GM12878 (cell line): ENCODE data around the gene NPAS3. TPM values are rescaled to one million over a fixed set of nuclear protein-coding genes. Genes with fewer than 3 reads are reported as not detected.

ENCODE experiments used
- ATAC-seq: fragments of 200-7000 bp; cut with Tn5 transposase; 3 replicates; pipeline ENCODE4 v1.9.1; 2020; ENCODE audit warnings: mild to moderate bottlenecking, moderate library complexity
- BruUV-seq: library from RNA; stranded (reverse); fragments of 400-500 nt; replicated peaks from 2 replicates; lab custom pipeline; 2021; lab: Mats Ljungman, UMichigan
- CTCF ChIA-PET: fragments of 300-600 bp; sonication (Branson Sonifier 250); formaldehyde crosslinking; extraction: SDS; loops from one replicate; lab custom pipeline; 2021; ENCODE audit warnings: inconsistent platforms; lab: Yijun Ruan, JAX
- POLR2A ChIA-PET: fragments of 350-600 bp; formaldehyde crosslinking; extraction: SDS; loops from one replicate; lab custom pipeline; 2021; ENCODE audit warnings: inconsistent platforms; lab: Charles Lee
- RAD21 ChIA-PET: fragments of 300-600 bp; sonication (Branson Sonifier 250); formaldehyde crosslinking; loops from one replicate; lab custom pipeline; 2023; ENCODE audit warnings: antibody characterized with exemption; ENCODE audit not compliant: unreplicated experiment; lab: Charles Lee
- SMC1A ChIA-PET: fragments of 300-600 bp; sonication (Branson Sonifier 250); formaldehyde crosslinking; loops from one replicate; lab custom pipeline; 2023; ENCODE audit not compliant: unreplicated experiment, uncharacterized antibody; lab: Charles Lee
- DNase-seq: peaks from one replicate; pipeline ENCODE4 v3.0.0-alpha.2; 2011; ENCODE audit warnings: low read depth, low spot score
- FAIRE-seq: peaks from 3 replicates; lab custom pipeline; 2011; peaks lifted over from hg19 to GRCh38; lab: Jason Lieb, UNC
- H2AFZ ChIP-seq: 2 replicates; pipeline ENCODE4 v1.6.0; 2011; ENCODE audit warnings: low read depth, low read length, control low read depth; ENCODE audit not compliant: control insufficient read depth
- H3K27ac ChIP-seq: 2 replicates; pipeline ENCODE4 v1.5.1; 2011; ENCODE audit warnings: control low read depth; ENCODE audit not compliant: control insufficient read depth, insufficient read depth
- H3K27me3 ChIP-seq, 2 experiments: replicated peaks in 1 of 2; 2 replicates each; pipeline versions ENCODE4 v1.6.0 to v1.6.1; 2011; ENCODE audit warnings: low read length in 1 of 2; ENCODE audit not compliant: control insufficient read depth in 2 of 2, insufficient read depth in 2 of 2
- H3K36me3 ChIP-seq, 2 experiments: 2 replicates each; pipeline ENCODE4 v1.5.1; 2011; ENCODE audit warnings: low read length in 1 of 2; ENCODE audit not compliant: control insufficient read depth in 2 of 2, insufficient read depth in 2 of 2
- H3K4me1 ChIP-seq: 2 replicates; pipeline ENCODE4 v1.6.1; 2011; ENCODE audit warnings: mild to moderate bottlenecking, low read length, moderate library complexity, mixed read lengths; ENCODE audit not compliant: control insufficient read depth, insufficient read depth
- H3K4me2 ChIP-seq: 2 replicates; pipeline ENCODE4 v1.6.0; 2011; ENCODE audit warnings: control low read depth; ENCODE audit not compliant: control insufficient read depth, insufficient read depth
- H3K4me3 ChIP-seq: fragments of 200-600 bp; sonication (generic); 2 replicates; pipeline ENCODE4 v1.5.1; 2016
- H3K79me2 ChIP-seq: 2 replicates; pipeline ENCODE4 v1.6.0; 2011; ENCODE audit warnings: low read length; ENCODE audit not compliant: control insufficient read depth, insufficient read depth
- H3K9ac ChIP-seq: 2 replicates; pipeline ENCODE4 v1.8.0; 2011; ENCODE audit warnings: low read length, control low read depth, mixed read lengths; ENCODE audit not compliant: control insufficient read depth, insufficient read depth
- H3K9me3 ChIP-seq: replicated peaks from 3 replicates; pipeline ENCODE4 v1.5.1; 2011; ENCODE audit warnings: mild to moderate bottlenecking, low read length; ENCODE audit not compliant: control insufficient read depth, insufficient read depth
- H4K20me1 ChIP-seq: 2 replicates; pipeline ENCODE4 v1.6.0; 2011; ENCODE audit not compliant: control insufficient read depth, insufficient read depth
- ASH2L ChIP-seq: fragments of 300-600, 200-600 bp; sonication (generic); IDR thresholded peaks from 2 replicates; pipeline ENCODE4 v1.6.1; 2017; ENCODE audit warnings: low read depth, mild to moderate bottlenecking, borderline replicate concordance
- BMI1 ChIP-seq: fragments of 450-650 bp; IDR thresholded peaks from 2 replicates; pipeline ENCODE4 v1.6.1; 2016; ENCODE audit warnings: mild to moderate bottlenecking, moderate library complexity, borderline replicate concordance
- CHD2 ChIP-seq: IDR thresholded peaks from 2 replicates; pipeline ENCODE4 v1.6.1; 2011; ENCODE audit warnings: low read depth, low read length, improper control_type of control experiment, borderline replicate concordance
- CREB1 ChIP-seq: IDR thresholded peaks from 2 replicates; pipeline ENCODE4 v1.6.1; 2012; ENCODE audit warnings: low read depth, mild to moderate bottlenecking, inconsistent platforms
- ESRRA ChIP-seq: IDR thresholded peaks from 2 replicates; pipeline ENCODE4 v1.6.1; 2012; ENCODE audit warnings: mild to moderate bottlenecking, low read length, improper control_type of control experiment
- GATAD2B ChIP-seq: fragments of 450-650 bp; conservative IDR thresholded peaks from 2 replicates; pipeline ENCODE4 v1.6.1; 2017; ENCODE audit warnings: low read depth, mild to moderate bottlenecking, moderate library complexity
- HDGF ChIP-seq: fragments of 450-650 bp; IDR thresholded peaks from 2 replicates; pipeline ENCODE4 v1.6.1; 2016; ENCODE audit warnings: antibody characterized with exemption
- JUNB ChIP-seq: IDR thresholded peaks from 2 replicates; pipeline ENCODE4 v1.6.1; 2016; ENCODE audit warnings: antibody characterized with exemption, mild to moderate bottlenecking
- KAT2A ChIP-seq: conservative IDR thresholded peaks from 2 replicates; pipeline ENCODE4 v1.6.1; 2011; ENCODE audit warnings: low read depth, low read length; ENCODE audit not compliant: control insufficient read depth
- NFXL1 ChIP-seq: fragments of 450-650 bp; IDR thresholded peaks from 2 replicates; pipeline ENCODE4 v1.6.1; 2017; ENCODE audit warnings: antibody characterized with exemption, mild to moderate bottlenecking, borderline replicate concordance
- NFYB ChIP-seq: IDR thresholded peaks from 2 replicates; pipeline ENCODE4 v1.6.1; 2011; ENCODE audit warnings: low read depth, mild to moderate bottlenecking, low read length, improper control_type of control experiment, moderate library complexity; ENCODE audit not compliant: insufficient read depth
- NR2C1 ChIP-seq: fragments of 450-650 bp; IDR thresholded peaks from 2 replicates; pipeline ENCODE4 v1.6.1; 2017; ENCODE audit warnings: antibody characterized with exemption, mild to moderate bottlenecking, moderate library complexity
- RAD51 ChIP-seq: fragments of 450-650 bp; IDR thresholded peaks from 2 replicates; pipeline ENCODE4 v1.6.1; 2016; ENCODE audit warnings: moderate library complexity, mild to moderate bottlenecking, inconsistent platforms
- RB1 ChIP-seq: fragments of 450-650 bp; formaldehyde crosslinking; IDR thresholded peaks from 2 replicates; pipeline ENCODE4 v1.6.1; 2017; ENCODE audit warnings: mild to moderate bottlenecking, borderline replicate concordance
- SMARCA5 ChIP-seq: fragments of 450-650 bp; IDR thresholded peaks from 2 replicates; pipeline ENCODE4 v1.6.1; 2017; ENCODE audit warnings: mild to moderate bottlenecking
- SP1 ChIP-seq: IDR thresholded peaks from one replicate; pipeline ENCODE4 v1.6.1; 2011; ENCODE audit warnings: low read depth, low read length
- SUZ12 ChIP-seq: fragments of 200-600 bp; sonication (generic); IDR thresholded peaks from one replicate; pipeline ENCODE4 v1.6.1; 2018; ENCODE audit warnings: antibody characterized with exemption, mild to moderate bottlenecking; ENCODE audit not compliant: unreplicated experiment
- ZNF217 ChIP-seq: fragments of 450-650 bp; IDR thresholded peaks from 2 replicates; pipeline ENCODE4 v1.6.1; 2017; ENCODE audit warnings: antibody characterized with exemption, mild to moderate bottlenecking
- WGBS: methylation state at CpG from one replicate; pipeline ENCODE4 v1.1.6; 2016; ENCODE audit warnings: low lambda C conversion rate; ENCODE audit not compliant: insufficient replicate concordance, insufficient coverage; ENCODE audit errors: missing lambda C conversion rate; 5-methylcytosine and 5-hydroxymethylcytosine counted together
- in situ Hi-C: fragments of 300-500 bp; cut with MboI; formaldehyde crosslinking; loops from 9 replicates; pipeline ENCODE4 v1.14.3; 2018; ENCODE audit warnings: mixed read lengths
- intact Hi-C: fragments of 100-400 bp; cut with micrococcal nuclease; formaldehyde crosslinking; loops from one replicate; pipeline ENCODE4 v1.14.2; 2022; ENCODE audit not compliant: unreplicated experiment
- polyA plus RNA-seq, 11 experiments: library from polyadenylated mRNA; depleted of rRNA in 4 of 11; unstranded in 6 of 11; stranded (reverse) in 5 of 11; fragments of >200 nt; fragmentation: Nextera tagmentation in 4 of 11; fragmentation: Illumina TruSeq in 1 of 11; extraction: Ambion mirVana in 4 of 11; extraction: Trizol in 1 of 11; gene quantifications; 1 replicate in 1 of 11; 2 replicates in 10 of 11; pipeline versions ENCODE4 v1.2.1 to v1.2.3, GENCODE V29; 2011 to 2016; ENCODE audit warnings: inconsistent platforms in 2 of 11, missing spikeins in 2 of 11, low read depth in 1 of 11
- total RNA-seq, 4 experiments: library from RNA; depleted of rRNA in 3 of 4; stranded (reverse); fragments of >200 nt in 3 of 4; fragmentation: Illumina TruSeq in 1 of 4; extraction: Trizol in 1 of 4; gene quantifications; 2 replicates each; pipeline versions ENCODE4 v1.2.1 to v1.2.3, GENCODE V29; 2013 to 2021
- TF ChIP-seq, protein P1 (sequence below): IDR thresholded peaks from 2 replicates; pipeline ENCODE4 v1.6.1; 2012; ENCODE audit warnings: low read depth, low read length, improper control_type of control experiment
- TF ChIP-seq, protein P2 (sequence below): IDR thresholded peaks from 2 replicates; pipeline ENCODE4 v1.6.1; 2012; ENCODE audit warnings: improper control_type of control experiment, low read depth, low read length; ENCODE audit not compliant: insufficient replicate concordance

The NPAS3 gene
- total and polyA plus RNA-seq, 10 of the 15 experiments (the other 5 are each of a cell fraction or from before 2014, with no cell fraction given), result under 0.01 to 2.7 (median 0.03) TPM; not detected in 6

DNA sequence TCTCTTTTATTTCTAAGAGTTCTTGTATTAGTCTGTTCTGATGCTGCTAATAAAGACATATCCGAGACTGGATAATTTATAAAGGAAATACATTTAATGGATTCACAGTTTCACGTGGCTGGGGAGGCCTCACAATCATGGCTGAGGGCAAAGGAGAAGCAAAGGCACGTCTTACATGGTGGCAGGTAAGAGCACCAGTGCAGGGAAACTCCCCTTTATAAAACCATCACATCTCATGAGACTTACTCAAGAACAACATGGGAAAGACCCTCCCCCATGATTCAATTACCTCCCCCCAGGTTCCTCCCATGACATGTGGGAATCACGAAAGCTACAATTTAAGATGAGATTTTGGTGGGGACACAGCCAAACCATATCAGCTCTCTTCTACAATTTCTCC lies 503.0 kb downstream of the NPAS3 start:
- SMC1A ChIA-PET, result no interaction called here

More for the DNA sequence above, 503.0 kb downstream of the NPAS3 start:
- RAD21 ChIA-PET, result no interaction called here
- no peak for DNase-seq
- no peaks in the 10 kb centered on the region for H3K79me2 ChIP-seq
- TF ChIP-seq CHD2 (no peak), ZNF217 (no peak), BMI1 (no peak), SUZ12 (no peak), SMARCA5 (no peak), NFXL1 (no peak), ASH2L (no peak), SP1 (no peak), NR2C1 (no peak), GATAD2B (no peak), RB1 (no peak), ESRRA (no peak), HDGF (no peak), RAD51 (no peak), CREB1 (no peak), JUNB (no peak), KAT2A (no peak), NFYB (no peak)
- TF ChIP-seq, protein P1, sequence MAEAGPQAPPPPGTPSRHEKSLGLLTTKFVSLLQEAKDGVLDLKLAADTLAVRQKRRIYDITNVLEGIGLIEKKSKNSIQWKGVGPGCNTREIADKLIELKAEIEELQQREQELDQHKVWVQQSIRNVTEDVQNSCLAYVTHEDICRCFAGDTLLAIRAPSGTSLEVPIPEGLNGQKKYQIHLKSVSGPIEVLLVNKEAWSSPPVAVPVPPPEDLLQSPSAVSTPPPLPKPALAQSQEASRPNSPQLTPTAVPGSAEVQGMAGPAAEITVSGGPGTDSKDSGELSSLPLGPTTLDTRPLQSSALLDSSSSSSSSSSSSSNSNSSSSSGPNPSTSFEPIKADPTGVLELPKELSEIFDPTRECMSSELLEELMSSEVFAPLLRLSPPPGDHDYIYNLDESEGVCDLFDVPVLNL, result no peak
- TF ChIP-seq, protein P2, sequence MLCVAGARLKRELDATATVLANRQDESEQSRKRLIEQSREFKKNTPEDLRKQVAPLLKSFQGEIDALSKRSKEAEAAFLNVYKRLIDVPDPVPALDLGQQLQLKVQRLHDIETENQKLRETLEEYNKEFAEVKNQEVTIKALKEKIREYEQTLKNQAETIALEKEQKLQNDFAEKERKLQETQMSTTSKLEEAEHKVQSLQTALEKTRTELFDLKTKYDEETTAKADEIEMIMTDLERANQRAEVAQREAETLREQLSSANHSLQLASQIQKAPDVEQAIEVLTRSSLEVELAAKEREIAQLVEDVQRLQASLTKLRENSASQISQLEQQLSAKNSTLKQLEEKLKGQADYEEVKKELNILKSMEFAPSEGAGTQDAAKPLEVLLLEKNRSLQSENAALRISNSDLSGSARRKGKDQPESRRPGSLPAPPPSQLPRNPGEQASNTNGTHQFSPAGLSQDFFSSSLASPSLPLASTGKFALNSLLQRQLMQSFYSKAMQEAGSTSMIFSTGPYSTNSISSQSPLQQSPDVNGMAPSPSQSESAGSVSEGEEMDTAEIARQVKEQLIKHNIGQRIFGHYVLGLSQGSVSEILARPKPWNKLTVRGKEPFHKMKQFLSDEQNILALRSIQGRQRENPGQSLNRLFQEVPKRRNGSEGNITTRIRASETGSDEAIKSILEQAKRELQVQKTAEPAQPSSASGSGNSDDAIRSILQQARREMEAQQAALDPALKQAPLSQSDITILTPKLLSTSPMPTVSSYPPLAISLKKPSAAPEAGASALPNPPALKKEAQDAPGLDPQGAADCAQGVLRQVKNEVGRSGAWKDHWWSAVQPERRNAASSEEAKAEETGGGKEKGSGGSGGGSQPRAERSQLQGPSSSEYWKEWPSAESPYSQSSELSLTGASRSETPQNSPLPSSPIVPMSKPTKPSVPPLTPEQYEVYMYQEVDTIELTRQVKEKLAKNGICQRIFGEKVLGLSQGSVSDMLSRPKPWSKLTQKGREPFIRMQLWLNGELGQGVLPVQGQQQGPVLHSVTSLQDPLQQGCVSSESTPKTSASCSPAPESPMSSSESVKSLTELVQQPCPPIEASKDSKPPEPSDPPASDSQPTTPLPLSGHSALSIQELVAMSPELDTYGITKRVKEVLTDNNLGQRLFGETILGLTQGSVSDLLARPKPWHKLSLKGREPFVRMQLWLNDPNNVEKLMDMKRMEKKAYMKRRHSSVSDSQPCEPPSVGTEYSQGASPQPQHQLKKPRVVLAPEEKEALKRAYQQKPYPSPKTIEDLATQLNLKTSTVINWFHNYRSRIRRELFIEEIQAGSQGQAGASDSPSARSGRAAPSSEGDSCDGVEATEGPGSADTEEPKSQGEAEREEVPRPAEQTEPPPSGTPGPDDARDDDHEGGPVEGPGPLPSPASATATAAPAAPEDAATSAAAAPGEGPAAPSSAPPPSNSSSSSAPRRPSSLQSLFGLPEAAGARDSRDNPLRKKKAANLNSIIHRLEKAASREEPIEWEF, result no peak
- no peak for ATAC-seq
- intact Hi-C loops, result no loop called here
- no peaks in the 10 kb centered on the region; the same call in 2 of the 3 replicates for H3K9me3 ChIP-seq
- no peaks in the 10 kb centered on the region for H3K4me1 ChIP-seq
- H3K27me3 ChIP-seq, result no peaks in the 10 kb centered on the region
- no peak overlapping the region for H3K9ac ChIP-seq
- H3K27ac ChIP-seq, result no peak overlapping the region
- H3K4me2 ChIP-seq, result no peak overlapping the region
- in situ Hi-C loops, result no loop called here
- WGBS, result 10% methylated on average over 4 of the region's 4 CpGs
- H3K4me3 ChIP-seq, result no peak overlapping the region
- POLR2A ChIA-PET, result no interaction called here
- CTCF ChIA-PET, result no interaction called here
- H4K20me1 ChIP-seq, result no peaks in the 10 kb centered on the region
- no peak for FAIRE-seq
- H3K36me3 ChIP-seq, result no peaks in the 10 kb centered on the region
- no TSS peak for BruUV-seq
- no peak overlapping the region for H2AFZ ChIP-seq
